ENCODE measurements around the gene TFEB. TPM values are rescaled to one million over a fixed set of nuclear protein-coding genes. Genes with fewer than 3 reads are reported as not detected.

Gene TFEB
- total RNA-seq, 1 donor, result 3.0 TPM

- TF ChIP-seq CTCF (IDR thresholded peaks at IDR 0.05; ENCODE audit: insufficient read depth, low read depth, low read length), result no peak
- DNase-seq (ENCODE audit: low read depth), result no peak
These were observed 61.8 kb downstream of the TFEB start for GRCh38 chr6:41673704-41674000.

GRCh38 chr6:41672816-41673703, 62.3 kb downstream of the TFEB start:
- no peak for TF ChIP-seq CTCF (IDR thresholded peaks at IDR 0.05; ENCODE audit: insufficient read depth, low read depth, low read length)
- no peak for DNase-seq (ENCODE audit: low read depth)

More at GRCh38 chr6:41673704-41674000, 61.8 kb downstream of the TFEB start:
- no peak overlapping the region for H3K4me3 ChIP-seq (ENCODE audit: low read depth, low read length)

GRCh38 chr6:41672016-41672415, 63.4 kb downstream of the TFEB start:
- no peak for DNase-seq (ENCODE audit: low read depth)
- TF ChIP-seq CTCF (IDR thresholded peaks at IDR 0.05; ENCODE audit: insufficient read depth, low read depth, low read length), result no peak
- no peak overlapping the region for H3K4me3 ChIP-seq (ENCODE audit: low read depth, low read length)

More at GRCh38 chr6:41672816-41673703, 62.3 kb downstream of the TFEB start:
- H3K4me3 ChIP-seq (ENCODE audit: low read depth, low read length), result no peak overlapping the region

- no peak for TF ChIP-seq CTCF (IDR thresholded peaks at IDR 0.05; ENCODE audit: insufficient read depth, low read depth, low read length)
- H3K4me3 ChIP-seq (ENCODE audit: low read depth, low read length), result no peak overlapping the region
- DNase-seq (ENCODE audit: low read depth), result no peak
These were observed 64.0 kb downstream of the TFEB start for GRCh38 chr6:41671376-41671775.

- no peak for TF ChIP-seq CTCF (IDR thresholded peaks at IDR 0.05; ENCODE audit: insufficient read depth, low read depth, low read length)
- H3K4me3 ChIP-seq (ENCODE audit: low read depth, low read length), result no peak overlapping the region
- no peak for DNase-seq (ENCODE audit: low read depth)
These were observed 64.6 kb downstream of the TFEB start for GRCh38 chr6:41670703-41671360.

- H3K4me3 ChIP-seq (ENCODE audit: low read depth, low read length), result no peak overlapping the region
- DNase-seq (ENCODE audit: low read depth), result no peak
- no peak for TF ChIP-seq CTCF (IDR thresholded peaks at IDR 0.05; ENCODE audit: insufficient read depth, low read depth, low read length)
These were observed 66.4 kb downstream of the TFEB start for GRCh38 chr6:41668968-41669367.

Measured in fibroblast of villous mesenchyme (primary cell).